Measurements from ENCODE around the gene ABCG2. TPM values are rescaled to one million over a fixed set of nuclear protein-coding genes. Genes with fewer than 3 reads are reported as not detected.
A peak's percentile ranks its signal among the peaks of the same experiment; 100 is the strongest.

ABCG2 gene
- total RNA-seq, 1 experiment from 2014 or later = 3.8 TPM

- CTCF ChIA-PET = interaction anchor here (0.6 to 1.3 kb wide), 2 partner anchors 33 to 40 kb away, joined by 3 to 5 read pairs; no protein-coding TSS in a partner anchor
- peak; percentile 68 for ATAC-seq
- Mint-ChIP-seq H3K4me1 (peaks cover 21% of the 10 kb centered on the region), H3K27me3 (ENCODE audit: low read depth) (no peaks in the 10 kb centered on the region), H3K36me3 (no peaks in the 10 kb centered on the region), H3K4me3 (no peak overlapping the region), H3K9me3 (peaks cover 13% of the 10 kb centered on the region; the same call in 1 of the 2 replicates), H3K27ac (peak overlapping the region; percentile 79)
- TF ChIP-seq MAX (CRISPR knock-in tag; IDR thresholded peaks at IDR 0.05) (peak; percentile 55; the same call in 1 of the 2 replicates), IRF1 (CRISPR knock-in tag; IDR thresholded peaks at IDR 0.05) (no peak), KAT7 (CRISPR knock-in tag; IDR thresholded peaks at IDR 0.05; ENCODE audit: borderline replicate concordance) (no peak), TEAD4 (CRISPR knock-in tag; IDR thresholded peaks at IDR 0.05) (peak; percentile 6; the same call in 1 of the 2 replicates)
- DNase-seq (ENCODE audit: low spot score) = no peak
- POLR2A ChIA-PET = interaction anchor here (1.0 kb wide), 1 partner anchor 106 kb away, joined by 3 read pairs; the partner anchor contains the start of gene PPM1K
Measured at GRCh38 chr4:88178626-88179231, 20.3 kb upstream of the ABCG2 start.

- Mint-ChIP-seq H3K4me3 (no peak overlapping the region), H3K27ac (peak overlapping the region; percentile 79)
- peak; percentile 64 for DNase-seq (ENCODE audit: low spot score)
Measured at GRCh38 chr4:88177983-88178625, 19.7 kb upstream of the ABCG2 start.

More at GRCh38 chr4:88177983-88178625, 19.7 kb upstream of the ABCG2 start:
- peaks cover 23% of the 10 kb centered on the region for H3K4me1 Mint-ChIP-seq
- POLR2A ChIA-PET = interaction anchor here (1.0 kb wide), 1 partner anchor 106 kb away, joined by 3 read pairs; the partner anchor contains the start of gene PPM1K
- no peaks in the 10 kb centered on the region for H3K27me3 Mint-ChIP-seq (ENCODE audit: low read depth)
- peak; percentile 97 for ATAC-seq
- CTCF ChIA-PET = interaction anchor here (0.6 to 1.3 kb wide), 2 partner anchors 34 to 41 kb away, joined by 3 to 5 read pairs; no protein-coding TSS in a partner anchor
- H3K36me3 Mint-ChIP-seq = no peaks in the 10 kb centered on the region
- H3K9me3 Mint-ChIP-seq = peaks cover 13% of the 10 kb centered on the region; the same call in 1 of the 2 replicates
- TF ChIP-seq STAT6 (CRISPR knock-in tag; conservative IDR thresholded peaks at IDR 0.05; ENCODE audit: low read depth) (no peak), SMAD3 (CRISPR knock-in tag; IDR thresholded peaks at IDR 0.05; ENCODE audit: borderline replicate concordance) (no peak), GTF2I (CRISPR knock-in tag; conservative IDR thresholded peaks at IDR 0.05) (no peak), ERG (CRISPR knock-in tag; IDR thresholded peaks at IDR 0.05) (no peak), MAX (CRISPR knock-in tag; IDR thresholded peaks at IDR 0.05) (peak; percentile 55; the same call in 1 of the 2 replicates), ETV6 (CRISPR knock-in tag; IDR thresholded peaks at IDR 0.05) (peak; percentile 43; the same call in 1 of the 2 replicates), TEAD1 (CRISPR knock-in tag; IDR thresholded peaks at IDR 0.05) (peak; percentile 96; the same call in 1 of the 2 replicates), NFE2L1 (CRISPR knock-in tag; IDR thresholded peaks at IDR 0.05) (peak; percentile 99), TEAD4 (CRISPR knock-in tag; IDR thresholded peaks at IDR 0.05) (peak; percentile 65; the same call in 1 of the 2 replicates), ZNF425 (CRISPR knock-in tag; conservative IDR thresholded peaks at IDR 0.05) (no peak)

All from WTC11 (cell line).